NOMO-1 (cell line): ENCODE measurements around the gene VILL.

Experiments
- DNase-seq, 2 experiments: peaks; one replicate each; lab custom pipeline; 2025; ENCODE audit not compliant: unreplicated experiment in 2 of 2; lab: John Stamatoyannopoulos, UW

Gene VILL

DNA sequence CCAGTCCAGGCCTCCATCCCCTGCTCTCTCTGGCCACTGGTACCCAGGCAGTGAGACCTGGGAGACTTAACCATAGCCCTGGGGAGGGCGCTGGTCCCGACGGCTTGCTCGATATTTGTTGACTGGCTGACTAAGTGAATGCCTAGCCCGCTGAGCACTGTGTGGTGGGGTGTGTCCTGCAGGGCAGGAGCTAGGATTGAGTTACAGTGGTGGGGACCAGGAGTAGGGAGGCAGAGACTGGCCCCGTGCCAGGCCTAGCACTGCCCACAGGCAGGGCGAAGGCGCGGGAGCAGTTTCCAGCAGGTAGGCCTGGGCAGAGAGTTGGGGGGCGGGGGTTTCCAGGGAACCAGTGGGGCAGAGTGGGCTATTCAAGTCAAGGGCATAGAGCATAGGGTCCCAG lies at the start of gene VILL:
Gene VILL (plus strand): TSS at position 260 of the 400 bp plus-strand sequence. CDS start 2,887 bp downstream, outside the sequence.
- DNase-seq: no peak

DNA sequence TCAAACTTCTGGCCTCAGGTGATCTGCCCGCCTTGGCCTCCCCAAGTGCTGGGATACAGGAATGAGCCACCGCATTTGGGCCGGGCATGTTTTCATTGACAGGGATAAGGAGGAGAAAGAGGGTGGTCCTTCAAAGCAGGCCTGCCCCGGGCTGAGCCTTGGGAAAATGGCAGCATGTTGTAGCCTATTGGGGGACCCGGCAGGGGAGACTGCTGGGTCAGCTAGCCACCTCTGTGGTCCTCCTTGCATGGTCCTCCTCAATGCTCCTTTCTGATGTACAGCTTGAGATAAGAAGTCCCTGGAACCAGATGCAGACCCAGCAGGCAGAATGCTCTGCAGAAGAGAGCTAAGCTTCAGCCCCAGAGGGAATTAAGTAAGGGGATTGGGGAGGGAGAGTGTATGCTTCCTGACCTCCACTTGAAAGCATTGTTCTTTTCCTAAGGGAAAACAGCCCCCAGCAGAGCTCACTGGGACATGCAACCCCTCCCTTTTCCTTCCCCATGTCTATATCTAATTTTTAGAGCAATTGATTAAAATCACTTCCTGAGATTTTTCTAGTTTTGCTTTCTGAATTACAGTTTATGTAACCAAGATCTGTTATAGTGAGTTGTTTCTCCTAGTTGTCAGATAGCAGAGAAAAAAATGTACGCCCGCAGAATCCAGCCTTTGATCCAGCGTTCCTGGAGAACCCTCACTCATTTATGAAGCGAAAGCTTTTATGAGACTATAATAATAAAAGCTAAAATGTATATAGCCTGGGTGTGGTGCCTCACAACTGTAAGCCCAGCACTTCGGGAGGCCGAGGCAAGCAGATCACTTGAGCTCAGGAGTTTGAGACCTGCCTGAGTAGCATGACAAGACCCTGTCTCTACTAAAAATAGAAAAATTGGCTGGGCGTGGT lies 48.7 kb upstream of the VILL start:
- no peak for DNase-seq

DNA sequence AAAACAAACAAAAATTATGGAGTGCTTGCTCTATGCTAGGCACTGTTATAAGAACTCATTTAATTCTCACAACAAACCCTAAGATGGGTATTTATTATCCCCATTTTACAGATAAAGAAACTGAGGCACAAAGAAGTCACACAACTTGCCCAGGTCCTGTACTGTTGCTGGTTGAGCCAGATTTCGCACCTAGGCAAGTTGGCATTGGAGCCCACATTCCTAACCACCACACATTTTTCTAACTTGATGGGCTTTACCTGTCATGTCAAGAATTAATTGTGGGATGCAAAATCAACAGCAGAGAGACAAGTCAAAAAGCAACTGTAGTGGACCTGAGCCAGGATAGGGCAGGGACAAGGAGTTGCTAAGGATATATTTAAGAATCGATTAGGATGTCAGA lies 47.9 kb upstream of the VILL start:
- no peak for DNase-seq

DNA sequence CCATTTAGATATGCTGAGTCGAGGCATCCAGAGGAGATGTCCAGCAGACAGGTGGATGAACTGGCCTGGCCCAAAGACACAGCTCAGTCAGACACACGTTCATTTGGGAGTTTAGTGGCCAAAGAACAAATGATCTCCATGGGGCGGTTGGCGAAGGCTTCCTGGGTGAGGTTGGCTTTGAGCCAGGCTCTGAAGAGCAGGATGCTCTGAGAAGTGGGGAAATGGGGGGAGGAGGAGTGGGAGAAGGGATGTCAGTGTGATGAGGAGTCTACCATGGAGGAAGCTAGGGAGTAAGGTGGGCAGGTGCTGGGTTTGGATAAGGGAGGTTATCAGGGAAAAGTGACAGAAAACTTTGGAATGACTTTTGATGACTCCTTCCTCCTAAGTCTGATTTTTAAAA lies 47.5 kb upstream of the VILL start:
- DNase-seq: no peak

DNA sequence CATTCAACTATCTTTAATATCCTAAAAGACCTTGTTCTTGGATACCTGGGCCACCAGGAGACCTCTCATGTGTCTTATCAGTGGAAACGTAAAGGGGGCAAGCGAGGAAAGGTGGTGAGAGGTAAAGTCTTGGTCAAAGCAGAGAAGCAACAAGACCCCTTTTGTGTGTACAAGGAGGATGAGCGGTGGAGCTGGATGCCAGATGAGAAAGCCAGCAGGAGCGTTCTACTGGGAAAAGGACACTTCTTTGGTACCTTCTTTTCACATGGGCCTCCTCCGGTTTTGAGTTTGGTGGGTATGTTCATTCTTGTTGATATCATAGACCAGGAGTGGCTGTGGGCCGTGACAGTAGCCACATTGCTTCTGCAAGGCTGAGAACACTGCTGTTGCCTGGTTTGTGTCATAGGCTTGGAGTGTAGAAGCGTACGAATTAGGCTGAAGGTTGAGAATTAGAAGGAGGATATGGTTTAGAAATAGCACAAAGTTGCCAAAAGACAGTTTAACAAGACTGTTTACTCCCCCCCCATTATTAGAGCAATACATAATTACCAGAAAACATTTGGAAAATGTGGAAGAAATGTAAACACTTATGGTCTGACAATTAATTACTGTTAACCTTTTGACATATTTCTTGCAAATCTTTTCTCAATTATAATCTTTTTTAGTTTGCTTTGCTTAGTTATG lies 46.8 kb upstream of the VILL start:
- no peak for DNase-seq

DNA sequence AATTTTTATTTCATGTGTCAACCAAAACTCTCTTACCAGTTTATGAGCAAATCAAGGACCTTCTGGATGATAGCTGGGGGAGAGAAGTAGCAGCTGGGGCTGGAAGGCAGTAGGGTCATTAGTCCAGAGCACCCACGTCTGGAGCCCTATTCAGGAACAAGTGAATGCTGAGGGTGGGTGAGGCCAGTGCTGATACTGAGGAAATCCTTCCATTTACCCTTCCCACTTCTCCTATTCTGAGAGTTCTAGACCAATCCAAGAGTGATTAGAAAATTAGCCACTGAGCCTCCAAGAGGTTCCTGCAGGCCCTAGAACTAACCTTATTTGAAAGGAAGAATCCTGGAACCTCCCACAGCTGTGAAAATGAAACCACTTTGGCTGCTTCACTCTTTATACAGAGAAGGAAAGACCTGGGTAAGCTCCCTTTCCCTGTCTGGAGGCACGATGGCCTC lies 46.2 kb upstream of the VILL start:
- no peak for DNase-seq

DNA sequence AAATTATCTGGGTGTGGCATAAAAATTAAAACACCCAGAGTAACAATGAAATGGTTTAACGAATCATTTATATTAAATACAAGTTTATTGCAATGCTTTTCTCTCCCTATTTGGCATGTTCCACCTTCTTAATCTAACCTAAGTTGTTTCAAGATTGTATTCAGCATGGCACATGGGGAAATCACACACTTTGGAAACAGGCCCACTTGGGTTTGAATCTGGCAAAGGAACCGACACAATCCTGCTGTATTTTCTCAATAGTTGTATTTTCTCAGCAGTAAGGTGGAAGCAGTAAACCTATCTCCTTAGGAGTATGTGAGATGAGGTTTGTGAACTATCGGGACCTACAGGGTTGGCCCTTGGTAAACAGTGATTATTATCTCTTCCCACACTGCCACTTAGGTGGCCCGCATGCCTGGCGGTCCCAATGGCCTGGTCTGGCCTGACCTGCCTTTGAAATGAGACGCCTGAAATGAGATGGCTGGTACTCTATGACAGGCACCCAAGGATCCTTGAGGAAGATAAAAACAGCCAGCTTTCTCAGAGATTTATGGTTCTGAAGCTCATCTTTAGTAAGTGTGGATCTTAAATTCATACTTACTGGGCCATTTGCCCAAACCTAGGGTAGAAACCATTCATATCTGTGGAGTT lies 45.3 kb upstream of the VILL start:
- no peak for DNase-seq

DNA sequence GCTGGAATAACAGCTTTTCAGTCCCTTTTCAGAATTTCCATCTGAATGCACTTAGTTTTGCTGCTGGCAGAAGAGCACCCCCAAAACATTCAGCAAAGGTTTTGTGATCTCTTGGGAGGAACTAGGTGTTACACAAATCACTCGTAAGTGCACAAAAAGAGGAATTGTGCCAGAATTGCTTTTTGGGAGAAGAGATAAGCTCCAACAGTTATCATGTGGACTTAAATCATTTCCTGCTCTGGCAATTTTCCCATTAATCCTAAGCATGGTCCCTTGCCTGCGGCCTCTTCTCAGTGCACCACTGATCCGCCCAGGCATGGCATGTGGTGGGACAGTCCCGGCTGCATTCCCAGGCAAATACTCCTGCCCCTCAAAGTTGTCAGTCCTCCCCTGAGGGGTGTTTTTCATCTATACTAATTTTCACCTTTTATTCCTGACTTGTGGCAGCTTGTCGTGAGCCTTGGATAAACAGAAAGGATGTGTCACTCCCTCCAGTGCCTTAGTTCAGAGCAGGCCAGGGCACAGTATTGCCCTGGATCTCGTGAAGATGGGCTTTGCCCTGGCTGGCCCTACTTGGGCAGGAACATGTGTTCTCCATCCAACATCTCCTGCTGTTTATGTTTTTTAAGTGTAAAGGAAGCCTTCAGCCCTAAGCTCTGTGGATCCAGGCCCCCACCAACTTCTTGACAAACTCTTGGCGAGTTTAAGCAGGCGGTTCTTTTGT lies 44.6 kb upstream of the VILL start:
- no peak for DNase-seq

DNA sequence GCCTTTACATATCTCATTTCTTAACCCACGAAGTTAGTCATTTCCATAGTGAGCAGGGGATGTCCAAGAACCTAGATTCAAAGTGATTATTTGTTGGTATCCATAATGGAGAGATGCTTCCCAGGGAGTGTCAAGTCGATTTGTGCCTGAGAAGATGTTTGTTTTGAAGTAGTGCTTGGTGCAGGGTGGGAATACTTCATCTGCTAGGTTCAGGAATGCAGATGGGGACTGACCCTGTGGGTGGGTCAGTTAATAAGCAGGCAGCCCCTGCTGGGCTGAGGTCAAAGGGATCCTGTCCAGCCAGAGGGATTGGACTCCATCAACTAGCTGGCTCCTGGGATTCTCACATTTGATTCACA lies 44.1 kb upstream of the VILL start:
- no peak for DNase-seq

DNA sequence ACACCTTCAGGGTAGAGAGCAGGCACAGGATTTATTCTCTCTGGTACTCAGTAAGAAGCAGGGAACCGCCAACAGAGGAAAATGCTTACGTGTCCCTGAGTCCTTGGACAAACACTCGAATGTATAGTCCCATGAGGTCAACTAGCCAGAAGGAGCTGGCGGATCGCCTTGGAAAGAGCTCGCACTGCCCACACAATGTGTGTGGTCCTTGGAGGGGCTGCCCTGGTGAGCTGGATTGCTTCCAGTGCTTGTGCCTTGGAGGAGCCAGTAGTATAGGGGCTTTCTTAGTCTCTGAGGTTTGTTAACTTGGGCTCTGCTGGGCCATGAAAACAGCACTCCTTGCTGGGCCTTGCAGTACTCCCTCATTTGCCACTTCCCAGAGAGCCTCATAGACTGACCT lies 40.7 kb upstream of the VILL start:
- DNase-seq: no peak

DNA sequence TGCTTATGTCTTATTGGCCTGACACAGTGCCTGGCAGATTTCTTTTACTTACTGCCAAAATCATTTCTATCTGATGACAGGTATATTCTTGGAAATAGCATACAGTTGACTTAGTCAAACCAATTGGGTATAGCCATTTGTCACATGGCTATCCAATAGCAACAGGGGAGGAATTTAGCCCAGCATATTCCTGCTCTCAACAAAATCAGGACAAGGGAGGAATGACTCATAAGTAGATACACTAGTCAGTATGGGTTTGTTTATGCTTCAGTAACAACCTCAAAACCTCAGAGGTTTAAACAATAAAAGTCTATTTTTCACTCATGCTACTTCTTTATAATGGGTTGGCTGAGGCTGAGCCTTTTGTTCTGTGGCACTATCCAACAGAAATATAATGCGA lies 38.0 kb upstream of the VILL start:
- no peak for DNase-seq

DNA sequence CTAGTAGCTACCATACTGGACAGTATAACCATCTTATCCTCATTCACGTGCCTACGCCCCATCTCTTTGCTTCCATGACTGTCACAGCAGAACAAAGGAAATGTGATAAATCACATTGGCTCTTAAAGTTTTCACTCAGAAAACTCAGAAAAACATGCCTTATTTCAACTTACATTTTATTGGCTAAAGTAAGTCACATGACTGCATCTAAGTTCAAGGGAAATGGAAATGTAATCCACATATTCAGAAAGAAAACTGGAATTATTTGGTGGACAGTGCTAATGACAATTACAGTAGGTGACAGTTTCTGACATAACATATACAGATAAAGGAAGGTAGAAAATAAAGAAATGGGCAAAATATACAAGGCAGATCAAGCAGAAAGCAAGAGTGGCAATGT lies 37.4 kb upstream of the VILL start:
- DNase-seq: no peak

DNA sequence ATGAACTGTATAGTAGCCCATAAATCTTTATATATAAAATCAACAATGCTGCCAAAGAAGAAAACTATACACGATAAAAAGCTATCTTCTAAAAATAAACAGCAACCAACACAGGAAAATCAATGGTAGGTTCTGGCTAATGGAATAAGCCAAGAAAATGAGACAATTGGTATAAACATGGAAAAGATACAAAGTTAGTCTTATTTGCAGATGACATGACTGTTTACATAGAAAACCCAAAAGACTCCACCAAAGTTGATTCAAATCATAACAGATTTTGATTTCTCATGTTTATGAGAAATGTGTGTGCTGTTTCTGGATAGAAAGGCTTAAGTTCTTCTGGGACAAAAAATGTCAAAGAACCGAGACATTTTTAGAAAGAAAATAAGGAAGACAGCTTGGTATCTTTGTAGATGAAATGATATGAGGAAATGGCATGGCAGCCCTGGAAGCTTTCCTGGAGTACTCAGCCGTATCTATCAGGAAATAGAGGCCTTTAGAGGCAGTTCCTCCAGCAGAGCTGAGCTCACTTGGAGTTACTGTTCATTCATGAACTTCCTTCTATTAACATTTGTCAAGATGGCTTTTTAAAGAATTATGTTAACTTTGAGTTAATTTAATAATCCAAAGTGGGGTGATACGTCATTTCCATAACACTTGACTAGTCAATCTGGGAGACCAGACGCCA lies 36.7 kb upstream of the VILL start:
- no peak for DNase-seq

DNA sequence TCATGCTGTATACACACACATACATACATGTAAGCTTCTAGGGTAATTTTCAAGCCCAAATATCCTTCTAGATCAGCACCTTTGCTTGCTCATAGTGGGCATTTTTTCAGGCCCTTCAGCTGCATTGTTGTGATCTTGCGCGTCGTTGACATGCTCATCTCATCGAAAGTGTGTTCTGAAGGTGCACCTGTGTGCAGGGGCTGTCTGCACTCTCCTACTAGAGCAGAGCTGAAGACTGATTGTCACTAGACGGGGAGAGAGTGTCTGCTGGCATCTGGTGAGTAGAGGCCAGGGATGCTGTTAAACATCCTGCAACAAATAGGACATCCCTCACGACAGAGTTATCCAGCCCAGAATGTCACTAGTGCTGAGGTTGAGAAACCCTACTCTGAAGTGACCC lies 35.7 kb upstream of the VILL start:
- no peak for DNase-seq

DNA sequence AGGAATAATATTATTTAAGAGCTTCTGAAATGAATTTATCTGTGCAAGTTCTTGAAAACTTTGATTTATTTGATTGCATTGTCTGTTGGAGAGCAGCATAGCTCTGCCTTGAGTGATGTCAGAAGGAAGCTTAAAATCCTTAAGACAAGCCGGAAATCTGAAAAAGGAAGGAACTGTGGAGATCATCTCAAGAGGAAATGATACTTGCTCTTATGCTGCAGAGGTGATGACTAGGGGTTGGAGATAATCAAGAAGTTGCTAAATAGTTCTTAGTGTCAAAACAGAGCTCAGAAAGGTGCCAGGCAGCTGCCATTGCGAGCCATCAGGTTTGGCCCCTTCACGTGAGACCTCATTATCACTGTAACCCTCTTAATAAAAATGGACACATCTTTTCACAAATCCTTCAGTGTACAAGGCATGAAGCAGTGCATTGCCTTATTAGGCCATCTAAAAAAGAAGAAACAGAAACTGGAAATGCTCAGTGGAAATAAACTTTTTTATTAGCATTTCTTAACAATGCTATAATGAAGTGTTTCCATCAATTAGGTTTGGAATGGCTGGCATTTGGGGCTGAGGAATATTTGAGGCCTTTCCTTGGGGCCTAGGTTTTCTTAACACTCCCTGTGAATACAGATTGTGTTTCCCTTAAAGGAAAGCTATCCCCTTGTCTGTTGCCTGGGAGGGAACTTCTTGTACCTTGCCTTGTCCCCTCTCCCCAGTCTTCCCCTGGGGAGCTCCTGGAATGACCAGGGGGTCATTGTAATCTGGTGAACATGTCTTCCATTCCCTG lies 34.5 kb upstream of the VILL start:
- peak; percentile 69 to 93 for DNase-seq

DNA sequence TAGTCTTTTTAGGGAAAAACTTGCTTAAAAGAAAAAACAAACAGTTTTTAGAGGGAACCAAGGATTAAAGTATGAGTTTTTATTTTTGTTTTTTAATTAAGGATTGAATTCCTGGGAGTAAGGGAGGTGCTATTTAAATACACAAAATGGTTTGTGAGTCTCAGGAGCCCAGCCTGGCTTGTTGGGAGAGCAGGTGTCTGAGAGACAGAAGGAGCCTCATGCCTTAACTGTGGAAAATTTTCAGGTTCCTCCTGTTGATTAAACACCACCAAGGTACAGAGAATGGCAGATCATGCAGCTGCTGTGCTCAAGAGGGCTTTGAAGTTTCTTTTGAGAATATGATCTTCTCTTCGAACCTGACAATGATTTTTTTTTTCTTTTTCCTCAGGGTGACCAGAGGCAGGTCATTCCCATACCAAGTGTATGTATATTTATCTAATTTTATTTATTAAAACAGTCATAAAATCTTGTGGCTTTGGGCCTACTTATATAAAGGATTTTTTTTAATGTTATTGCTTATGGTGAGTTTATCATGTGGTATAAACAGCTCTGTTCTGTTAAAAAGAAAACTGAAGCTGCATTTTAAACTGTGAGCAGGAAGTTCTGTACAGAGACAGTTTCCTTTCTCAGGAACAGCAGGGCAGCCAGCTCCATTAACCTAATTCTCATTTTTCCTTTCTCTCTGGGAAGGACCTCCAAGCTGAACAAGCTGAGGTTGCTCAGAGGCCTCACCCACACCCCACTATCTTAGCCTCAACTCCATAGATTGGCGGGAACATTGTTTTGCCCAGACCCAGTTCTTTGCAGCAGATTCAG lies 33.7 kb upstream of the VILL start:
- no peak for DNase-seq

DNA sequence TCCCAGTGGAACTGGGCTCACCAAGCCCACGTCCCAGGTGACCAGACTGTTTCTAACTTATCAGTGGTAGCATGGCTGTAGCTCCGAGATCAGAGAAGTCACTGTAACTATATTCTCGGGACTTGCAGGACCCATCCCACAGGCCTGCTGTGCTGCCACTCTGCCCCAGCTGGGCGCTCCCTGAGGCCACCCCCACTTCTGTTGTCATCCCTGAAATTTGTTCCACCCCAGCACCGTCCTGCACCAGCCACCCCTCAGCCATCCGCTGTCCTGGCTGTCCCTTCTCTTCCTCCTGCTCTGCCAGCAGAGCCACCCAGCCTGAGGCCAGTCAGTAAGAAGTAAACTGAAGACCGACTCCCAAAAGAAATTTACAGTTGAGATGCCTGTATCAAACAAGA lies 33.0 kb upstream of the VILL start:
- DNase-seq: no peak

DNA sequence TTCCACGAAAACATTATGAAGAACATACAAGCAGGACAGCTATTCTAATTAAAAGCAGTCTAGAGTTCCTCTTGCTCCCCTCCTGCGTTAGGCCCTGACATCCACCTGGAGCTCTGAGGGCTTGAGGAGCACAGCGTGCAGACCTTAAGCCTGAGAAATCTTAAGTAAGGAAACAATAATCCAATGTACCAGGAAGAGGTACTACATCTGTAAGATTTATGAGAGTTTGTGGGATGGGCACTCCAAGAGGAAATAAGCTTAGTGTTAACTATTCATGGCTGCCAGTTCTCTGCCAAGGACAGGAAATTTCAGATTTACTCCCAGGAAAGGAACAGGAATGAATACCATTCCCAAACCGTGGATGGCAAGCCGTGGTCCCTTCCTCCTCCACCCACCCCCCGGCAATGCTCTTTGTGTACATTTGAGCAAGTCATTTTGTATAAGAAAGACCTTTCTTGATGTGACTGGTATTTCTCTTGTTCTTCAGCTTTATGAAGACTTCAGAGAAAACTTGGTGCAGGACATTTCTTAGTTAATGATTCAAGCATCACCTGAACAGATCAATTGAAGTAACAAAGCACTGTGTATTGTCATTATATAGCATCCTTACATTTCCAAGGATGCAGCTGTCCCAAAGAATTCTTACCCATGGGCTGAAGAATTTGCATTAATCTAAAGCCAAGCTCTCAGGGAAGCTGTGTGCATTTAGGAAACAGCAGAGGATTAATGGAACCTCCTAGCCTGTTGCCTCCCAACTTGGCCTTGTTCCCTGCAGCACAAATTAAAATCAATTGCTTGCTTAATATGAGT lies 28.8 kb upstream of the VILL start:
- no peak for DNase-seq
